Thyroid gland (tissue), 4 donors: ENCODE measurements around the gene RFX8. TPM values are rescaled to one million over a fixed set of nuclear protein-coding genes. Genes with fewer than 3 reads are reported as not detected.

Experiments used
- DNase-seq, 2 donors: peaks; one replicate each; pipeline ENCODE4 v3.0.0-alpha.2; 2019
- H3K27ac ChIP-seq, 3 donors: fragments of 200-600 bp; sonication (generic); 1 replicate in 2 of 3; 2 replicates in 1 of 3; pipeline ENCODE4 v1.5.1; 2016 to 2019; ENCODE audit warnings: mild to moderate bottlenecking in 1 of 3, moderate library complexity in 1 of 3
- H3K27me3 ChIP-seq: fragments of 200-600 bp; sonication (generic); one replicate; pipeline ENCODE4 v1.5.1; 2019
- H3K36me3 ChIP-seq, 2 donors: fragments of 200-600 bp; sonication (generic); one replicate each; pipeline ENCODE4 v1.5.1; 2016 to 2019
- H3K4me1 ChIP-seq, 2 donors: fragments of 200-600 bp; sonication (generic); one replicate each; pipeline ENCODE4 v1.5.1; 2017 to 2019
- H3K4me3 ChIP-seq, 3 donors: fragments of 200-600 bp; sonication (generic); replicated peaks in 1 of 3; 1 replicate in 2 of 3; 2 replicates in 1 of 3; pipeline ENCODE4 v1.5.1; 2016; ENCODE audit warnings: mild to moderate bottlenecking in 1 of 3
- H3K9me3 ChIP-seq: fragments of 200-600 bp; sonication (generic); one replicate; pipeline ENCODE4 v1.5.1; 2017
- CTCF ChIP-seq, 6 experiments: fragments of 200-600 bp in 3 of 6; fragments of 450-650 bp in 3 of 6; sonication (generic) in 3 of 6; IDR thresholded peaks; one replicate each; pipeline ENCODE4 v1.5.1; 2016 to 2019; ENCODE audit warnings: antibody characterized with exemption in 6 of 6, mild to moderate bottlenecking in 2 of 6, inconsistent platforms in 1 of 6, moderate library complexity in 1 of 6
- POLR2A ChIP-seq, 2 donors: fragments of 450-650 bp; IDR thresholded peaks; one replicate each; pipeline ENCODE4 v1.6.1; 2017; ENCODE audit warnings: antibody characterized with exemption in 2 of 2, mild to moderate bottlenecking in 2 of 2, moderate library complexity in 1 of 2
- WGBS, 2 donors: methylation state at CpG; one replicate each; pipeline ENCODE4 v1.1.5; 2017; 5-methylcytosine and 5-hydroxymethylcytosine counted together
- intact Hi-C: fragments of 100-400 bp; cut with DNase I; formaldehyde crosslinking; loops from one replicate; pipeline ENCODE4 v1.15.1; 2023
- total RNA-seq, 4 donors: library from RNA; depleted of rRNA; stranded (reverse); fragments of >200 nt; gene quantifications; one replicate each; pipeline ENCODE4 v1.2.3, GENCODE V29; 2016

Gene RFX8
- total RNA-seq, 4 donors from 2014 or later, result 1.9 TPM; not detected in 3

GRCh38 chr2:101398116-101398821 is 76.6 kb downstream of the RFX8 start:
- intact Hi-C loops, result no loop called here
- DNase-seq, result no peak
- 76 to 86% methylated on average over 10 of the region's 10 CpGs for WGBS, 2 donors
- peaks cover 0 to 4% of the 10 kb centered on the region in 2 donors for H3K4me1 ChIP-seq
- H3K27ac ChIP-seq, result no peak overlapping the region
- no peaks in the 10 kb centered on the region for H3K27me3 ChIP-seq
- TF ChIP-seq POLR2A (IDR thresholded peaks at IDR 0.05) (no peak), CTCF (IDR thresholded peaks at IDR 0.05) (no peak)
- H3K9me3 ChIP-seq, result no peaks in the 10 kb centered on the region
- no peaks in the 10 kb centered on the region for H3K36me3 ChIP-seq
- no peak overlapping the region for H3K4me3 ChIP-seq

- intact Hi-C loops, result no loop called here
- Histone ChIP-seq H3K27me3 (no peaks in the 10 kb centered on the region), H3K36me3 (no peaks in the 10 kb centered on the region), H3K27ac (no peak overlapping the region), H3K4me3 (no peak overlapping the region), H3K9me3 (no peaks in the 10 kb centered on the region), H3K4me1 (peaks cover 0 to 4% of the 10 kb centered on the region in 2 donors)
- 76 to 92% methylated on average over 2 of the region's 2 CpGs for WGBS, 2 donors
- DNase-seq, result no peak
- no peak for TF ChIP-seq POLR2A (IDR thresholded peaks at IDR 0.05)
- no peak for TF ChIP-seq CTCF (IDR thresholded peaks at IDR 0.05)
Observed at GRCh38 chr2:101396316-101396717, 78.6 kb downstream of the RFX8 start.

- Histone ChIP-seq H3K27ac (no peak overlapping the region), H3K4me3 (no peak overlapping the region), H3K27me3 (no peaks in the 10 kb centered on the region), H3K4me1 (peaks cover 0 to 4% of the 10 kb centered on the region in 2 donors), H3K36me3 (no peaks in the 10 kb centered on the region), H3K9me3 (no peaks in the 10 kb centered on the region)
- intact Hi-C loops, result no loop called here
- 91 to 92% methylated on average over 6 of the region's 6 CpGs for WGBS, 2 donors
- no peak for TF ChIP-seq CTCF (IDR thresholded peaks at IDR 0.05)
- TF ChIP-seq POLR2A (IDR thresholded peaks at IDR 0.05), result no peak
- DNase-seq, result no peak
Observed at GRCh38 chr2:101395545-101396315, 79.2 kb downstream of the RFX8 start.

- H3K9me3 ChIP-seq, result no peaks in the 10 kb centered on the region
- TF ChIP-seq CTCF (IDR thresholded peaks at IDR 0.05) (no peak), POLR2A (IDR thresholded peaks at IDR 0.05) (no peak)
- H3K27ac ChIP-seq, result no peak overlapping the region
- H3K36me3 ChIP-seq, result no peaks in the 10 kb centered on the region
- no peak for DNase-seq
- intact Hi-C loops, result no loop called here
- H3K4me1 ChIP-seq, result peaks cover 9 to 12% of the 10 kb centered on the region in 2 donors
- WGBS, 2 donors, result 52 to 65% methylated on average over 4 of the region's 4 CpGs
- peaks cover 9% of the 10 kb centered on the region for H3K27me3 ChIP-seq
- no peak overlapping the region for H3K4me3 ChIP-seq
Observed at GRCh38 chr2:101388232-101388631, 86.7 kb downstream of the RFX8 start.
